A549 treated with RU486 at 1 μM for 4 hours (cell line): Measurements from ENCODE around the gene GFER. TPM values are rescaled to one million over a fixed set of nuclear protein-coding genes. Genes with fewer than 3 reads are reported as not detected.

Experiments
- total RNA-seq: library from RNA; stranded (reverse); fragments of 200-300 nt; extraction: Qiagen RNA extraction; gene quantifications from 5 replicates; pipeline ENCODE4 v1.2.3, GENCODE V29; 2022; ENCODE audit warnings: low read depth

GFER gene
- total RNA-seq = 24.7 to 44.2 TPM (median 41.3 TPM) in 5 replicates

GRCh38 chr16:1983544-1984346 is at the start of gene GFER:
Gene GFER (plus strand): TSS chr16:1984193. CDS start chr16:1984219, 26 bp downstream.

GRCh38 chr16:1942810-1943726 is 40.9 kb upstream of the GFER start, which contains the start of gene MSRB1:
Gene MSRB1 (minus strand): TSS chr16:1943199. CDS start chr16:1943156, 43 bp downstream.

GRCh38 chr16:1959269-1960039 is 24.5 kb upstream of the GFER start, which contains the start of gene NDUFB10:
Gene NDUFB10 (plus strand): TSS chr16:1959538. CDS start chr16:1959625, 87 bp downstream.

GRCh38 chr16:1964506-1965395 is 19.2 kb upstream of the GFER start, which contains the start of gene RPS2:
Gene RPS2 (minus strand): TSS chr16:1964826. CDS start chr16:1964625, 201 bp downstream.

GRCh38 chr16:1966460-1966859 is 17.5 kb upstream of the GFER start, which contains the start of gene RNF151:
Gene RNF151 (plus strand): TSS chr16:1966856. CDS start chr16:1966882, 26 bp downstream.

GRCh38 chr16:1971796-1972489 is 12.1 kb upstream of the GFER start, which contains the start of gene TBL3:
Gene TBL3 (plus strand): TSS chr16:1972053. CDS start chr16:1972165, 112 bp downstream.

GRCh38 chr16:1981398-1981836 is 2.6 kb upstream of the GFER start, which contains the start of gene NOXO1:
Gene NOXO1 (minus strand): TSS chr16:1981469. CDS start chr16:1981179, 290 bp downstream.

GRCh38 chr16:1989209-1990100 is 5.5 kb downstream of the GFER start, which contains the start of gene SYNGR3:
Gene SYNGR3 (plus strand): TSS chr16:1989970. CDS start chr16:1990103, 133 bp downstream.

GRCh38 chr16:2009791-2010510 is 26.0 kb downstream of the GFER start, which contains the start of gene ZNF598:
Gene ZNF598 (minus strand): TSS chr16:2009821.

GRCh38 chr16:2019518-2019920 is 35.5 kb downstream of the GFER start, which contains the start of gene NPW:
Gene NPW (plus strand): TSS chr16:2019785.

GRCh38 chr16:2026461-2027023 is 42.5 kb downstream of the GFER start, which contains the start of gene NHERF2:
Gene NHERF2 (plus strand): TSS chr16:2026902. CDS start chr16:2027006, 104 bp downstream.

Other genes starting within 250 kb of the GFER start
- gene NME3, start 212.7 kb upstream of the GFER start, total RNA-seq = 30.6 to 59.4 TPM (median 55.1 TPM) in 5 replicates
- 5.0 to 10.8 TPM (median 9.1 TPM) in 5 replicates for gene EME2, start 211.4 kb upstream of the GFER start, total RNA-seq
- gene MRPS34, start 211.1 kb upstream of the GFER start, total RNA-seq = 170 to 265 TPM (median 253 TPM) in 5 replicates
- 13.2 to 26.3 TPM (median 22.3 TPM) in 5 replicates for gene SPSB3, start 201.6 kb upstream of the GFER start, total RNA-seq
- 57.3 to 88.6 TPM (median 81.3 TPM) in 5 replicates for gene NUBP2, start 201.2 kb upstream of the GFER start, total RNA-seq
- gene IGFALS, start 190.5 kb upstream of the GFER start, total RNA-seq = 0.05 TPM in 1 of 5 replicates, not detected in the others
- 58.5 to 71.3 TPM (median 68.8 TPM) in 5 replicates for gene HAGH, start 157.4 kb upstream of the GFER start, total RNA-seq
- gene FAHD1, start 157.0 kb upstream of the GFER start, total RNA-seq = 45.6 to 53.0 TPM (median 47.7 TPM) in 5 replicates
- gene MEIOB, start 112.0 kb upstream of the GFER start, total RNA-seq = 1.4 to 3.0 TPM (median 2.0 TPM) in 5 replicates
- 1.8 to 4.2 TPM (median 3.1 TPM) in 5 replicates for gene HS3ST6, start 65.8 kb upstream of the GFER start, total RNA-seq
- 22.1 to 31.7 TPM (median 31.4 TPM) in 5 replicates for gene MSRB1, start 41.0 kb upstream of the GFER start, total RNA-seq
- 0.03 to 0.37 TPM in 2 of 5 replicates, not detected in the others for gene RPL3L, start 29.5 kb upstream of the GFER start, total RNA-seq
- gene NDUFB10, start 24.7 kb upstream of the GFER start, total RNA-seq = 244 to 325 TPM (median 265 TPM) in 5 replicates
- 3,640 to 5,391 TPM (median 5,287 TPM) in 5 replicates for gene RPS2, start 19.4 kb upstream of the GFER start, total RNA-seq
- not detected in 5 replicates for gene RNF151, start 17.3 kb upstream of the GFER start, total RNA-seq
- gene TBL3, start 12.1 kb upstream of the GFER start, total RNA-seq = 29.2 to 42.3 TPM (median 37.3 TPM) in 5 replicates
- gene NOXO1, start 2.7 kb upstream of the GFER start, total RNA-seq = 0.16 to 0.44 TPM (median 0.28 TPM) in 4 of 5 replicates, not detected in the other
- 4.4 to 9.7 TPM (median 6.7 TPM) in 5 replicates for gene SYNGR3, start 5.8 kb downstream of the GFER start, total RNA-seq
- gene ZNF598, start 25.6 kb downstream of the GFER start, total RNA-seq = 43.5 to 62.6 TPM (median 56.0 TPM) in 5 replicates
- gene NPW, start 35.6 kb downstream of the GFER start, total RNA-seq = 0.92 to 2.0 TPM (median 1.0 TPM) in 4 of 5 replicates, not detected in the other
- 34.8 to 57.8 TPM (median 54.9 TPM) in 5 replicates for gene NHERF2, start 42.7 kb downstream of the GFER start, total RNA-seq
- 30.8 to 47.1 TPM (median 43.6 TPM) in 5 replicates for gene NTHL1, start 63.6 kb downstream of the GFER start, total RNA-seq
- 27.9 to 39.7 TPM (median 36.6 TPM) in 5 replicates for gene TSC2, start 63.8 kb downstream of the GFER start, total RNA-seq
- 37.4 to 56.1 TPM (median 48.8 TPM) in 5 replicates for gene PKD1, start 151.7 kb downstream of the GFER start, total RNA-seq
- 2.7 to 5.0 TPM (median 4.0 TPM) in 5 replicates for gene RAB26, start 164.4 kb downstream of the GFER start, total RNA-seq
- gene TRAF7, start 171.6 kb downstream of the GFER start, total RNA-seq = 39.8 to 58.6 TPM (median 51.7 TPM) in 5 replicates
- gene CASKIN1, start 212.4 kb downstream of the GFER start, total RNA-seq = 0.26 to 0.95 TPM (median 0.49 TPM) in 5 replicates
- gene MLST8, start 221.3 kb downstream of the GFER start, total RNA-seq = 35.7 to 53.7 TPM (median 52.7 TPM) in 5 replicates
- 2.9 to 6.6 TPM (median 4.6 TPM) in 5 replicates for gene BRICD5, start 226.7 kb downstream of the GFER start, total RNA-seq
- gene PGP, start 230.6 kb downstream of the GFER start, total RNA-seq = 16.8 to 38.1 TPM (median 35.4 TPM) in 5 replicates
- 17.8 to 28.1 TPM (median 24.2 TPM) in 5 replicates for gene E4F1, start 239.4 kb downstream of the GFER start, total RNA-seq